ENCODE results near the gene CENPM. TPM values are rescaled to one million over a fixed set of nuclear protein-coding genes. Genes with fewer than 3 reads are reported as not detected.
A peak's percentile ranks its signal among the peaks of the same experiment; 100 is the strongest.

The CENPM gene
- polyA plus RNA-seq, 1 donor from 2014 or later = 2.1 TPM

DNA sequence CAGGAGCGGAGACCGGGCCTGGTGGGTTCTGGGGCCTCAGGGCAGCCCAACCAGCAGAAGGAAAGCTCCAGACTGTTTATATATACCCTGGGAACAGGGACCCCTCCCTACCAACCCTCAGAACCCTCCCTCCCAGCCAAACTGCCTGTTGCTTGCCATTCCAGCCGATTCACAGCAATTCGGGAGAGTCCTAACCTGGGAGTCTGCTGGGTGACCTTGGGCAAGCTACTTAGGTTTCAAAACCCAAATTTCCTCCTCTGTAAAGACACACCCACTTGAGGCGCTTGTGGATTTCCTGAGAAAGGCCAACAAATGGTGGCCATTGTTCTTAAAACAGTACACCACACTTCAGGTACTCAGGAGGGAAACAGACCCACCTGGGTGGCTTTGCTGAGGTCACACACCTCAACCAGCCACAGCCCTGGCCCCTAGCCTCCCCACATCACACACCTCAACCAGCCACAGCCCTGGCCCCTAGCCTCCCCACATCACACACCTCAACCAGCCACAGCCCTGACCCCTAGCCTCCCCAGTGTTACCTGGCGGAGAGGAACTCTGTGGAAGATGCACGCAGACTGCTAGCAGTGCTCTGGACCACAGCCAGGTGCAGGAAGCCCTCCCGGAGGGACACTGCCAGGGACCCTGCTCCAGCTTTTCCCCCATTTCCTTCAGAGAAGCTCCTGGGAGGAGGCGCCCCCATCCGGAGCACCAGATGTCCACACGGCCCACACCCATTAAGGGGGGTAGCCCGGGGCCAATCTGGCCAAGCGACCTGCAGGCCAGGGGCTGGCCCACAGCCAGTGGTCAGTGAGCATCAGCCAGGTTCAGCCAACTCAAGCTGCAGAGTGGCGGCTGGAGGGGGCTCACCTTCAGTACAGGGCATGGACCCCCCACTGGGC is 38.3 kb downstream of the CENPM start:
- no peaks in the 10 kb centered on the region for H3K36me3 ChIP-seq (ENCODE audit: insufficient read depth, low read length)
- no peak for TF ChIP-seq EZH2 (IDR thresholded peaks at IDR 0.05; ENCODE audit: borderline replicate concordance, insufficient read depth, low read length, poor library complexity, severe bottlenecking)
- no peak for TF ChIP-seq POLR2AphosphoS5 (IDR thresholded peaks at IDR 0.05)
- TF ChIP-seq RAD21 (conservative IDR thresholded peaks at IDR 0.05) = no peak
- no peak for TF ChIP-seq EP300 (conservative IDR thresholded peaks at IDR 0.05; ENCODE audit: poor library complexity, severe bottlenecking)
- TF ChIP-seq, protein P1, sequence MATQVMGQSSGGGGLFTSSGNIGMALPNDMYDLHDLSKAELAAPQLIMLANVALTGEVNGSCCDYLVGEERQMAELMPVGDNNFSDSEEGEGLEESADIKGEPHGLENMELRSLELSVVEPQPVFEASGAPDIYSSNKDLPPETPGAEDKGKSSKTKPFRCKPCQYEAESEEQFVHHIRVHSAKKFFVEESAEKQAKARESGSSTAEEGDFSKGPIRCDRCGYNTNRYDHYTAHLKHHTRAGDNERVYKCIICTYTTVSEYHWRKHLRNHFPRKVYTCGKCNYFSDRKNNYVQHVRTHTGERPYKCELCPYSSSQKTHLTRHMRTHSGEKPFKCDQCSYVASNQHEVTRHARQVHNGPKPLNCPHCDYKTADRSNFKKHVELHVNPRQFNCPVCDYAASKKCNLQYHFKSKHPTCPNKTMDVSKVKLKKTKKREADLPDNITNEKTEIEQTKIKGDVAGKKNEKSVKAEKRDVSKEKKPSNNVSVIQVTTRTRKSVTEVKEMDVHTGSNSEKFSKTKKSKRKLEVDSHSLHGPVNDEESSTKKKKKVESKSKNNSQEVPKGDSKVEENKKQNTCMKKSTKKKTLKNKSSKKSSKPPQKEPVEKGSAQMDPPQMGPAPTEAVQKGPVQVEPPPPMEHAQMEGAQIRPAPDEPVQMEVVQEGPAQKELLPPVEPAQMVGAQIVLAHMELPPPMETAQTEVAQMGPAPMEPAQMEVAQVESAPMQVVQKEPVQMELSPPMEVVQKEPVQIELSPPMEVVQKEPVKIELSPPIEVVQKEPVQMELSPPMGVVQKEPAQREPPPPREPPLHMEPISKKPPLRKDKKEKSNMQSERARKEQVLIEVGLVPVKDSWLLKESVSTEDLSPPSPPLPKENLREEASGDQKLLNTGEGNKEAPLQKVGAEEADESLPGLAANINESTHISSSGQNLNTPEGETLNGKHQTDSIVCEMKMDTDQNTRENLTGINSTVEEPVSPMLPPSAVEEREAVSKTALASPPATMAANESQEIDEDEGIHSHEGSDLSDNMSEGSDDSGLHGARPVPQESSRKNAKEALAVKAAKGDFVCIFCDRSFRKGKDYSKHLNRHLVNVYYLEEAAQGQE (IDR thresholded peaks at IDR 0.05; ENCODE audit: borderline replicate concordance) = no peak
- no peak for TF ChIP-seq TAF1 (IDR thresholded peaks at IDR 0.05; ENCODE audit: low read depth)
- no peak for TF ChIP-seq SMC3 (conservative IDR thresholded peaks at IDR 0.05; ENCODE audit: poor library complexity)
- no peak for TF ChIP-seq MXI1 (conservative IDR thresholded peaks at IDR 0.05; ENCODE audit: poor library complexity, severe bottlenecking)
- no peak for TF ChIP-seq CTCF (IDR thresholded peaks at IDR 0.05; ENCODE audit: poor library complexity, severe bottlenecking)
- H3K27me3 ChIP-seq (ENCODE audit: insufficient read depth, low read depth, low read length) = peaks cover 51% of the 10 kb centered on the region
- H3K9me2 ChIP-seq (ENCODE audit: insufficient read depth, low read length) = no peaks in the 10 kb centered on the region
- no peak overlapping the region for H3K4me2 ChIP-seq (ENCODE audit: low read length)
- H3F3A ChIP-seq (ENCODE audit: insufficient read depth, low read length, poor library complexity, severe bottlenecking) = no peaks in the 10 kb centered on the region
- H4K20me1 ChIP-seq (ENCODE audit: insufficient read depth) = no peaks in the 10 kb centered on the region
- no peak overlapping the region for H3K4me3 ChIP-seq (ENCODE audit: low read length)
- no peak overlapping the region for H2AFZ ChIP-seq (ENCODE audit: low read depth, low read length)
- no peak overlapping the region for H3K27ac ChIP-seq (ENCODE audit: low read length)
- no peak overlapping the region for H3K9ac ChIP-seq (ENCODE audit: low read length)
- no peaks in the 10 kb centered on the region for H3K9me3 ChIP-seq (ENCODE audit: low read length)
- no peaks in the 10 kb centered on the region for H3K79me2 ChIP-seq (replicated peaks; ENCODE audit: insufficient read depth, low read length)

DNA sequence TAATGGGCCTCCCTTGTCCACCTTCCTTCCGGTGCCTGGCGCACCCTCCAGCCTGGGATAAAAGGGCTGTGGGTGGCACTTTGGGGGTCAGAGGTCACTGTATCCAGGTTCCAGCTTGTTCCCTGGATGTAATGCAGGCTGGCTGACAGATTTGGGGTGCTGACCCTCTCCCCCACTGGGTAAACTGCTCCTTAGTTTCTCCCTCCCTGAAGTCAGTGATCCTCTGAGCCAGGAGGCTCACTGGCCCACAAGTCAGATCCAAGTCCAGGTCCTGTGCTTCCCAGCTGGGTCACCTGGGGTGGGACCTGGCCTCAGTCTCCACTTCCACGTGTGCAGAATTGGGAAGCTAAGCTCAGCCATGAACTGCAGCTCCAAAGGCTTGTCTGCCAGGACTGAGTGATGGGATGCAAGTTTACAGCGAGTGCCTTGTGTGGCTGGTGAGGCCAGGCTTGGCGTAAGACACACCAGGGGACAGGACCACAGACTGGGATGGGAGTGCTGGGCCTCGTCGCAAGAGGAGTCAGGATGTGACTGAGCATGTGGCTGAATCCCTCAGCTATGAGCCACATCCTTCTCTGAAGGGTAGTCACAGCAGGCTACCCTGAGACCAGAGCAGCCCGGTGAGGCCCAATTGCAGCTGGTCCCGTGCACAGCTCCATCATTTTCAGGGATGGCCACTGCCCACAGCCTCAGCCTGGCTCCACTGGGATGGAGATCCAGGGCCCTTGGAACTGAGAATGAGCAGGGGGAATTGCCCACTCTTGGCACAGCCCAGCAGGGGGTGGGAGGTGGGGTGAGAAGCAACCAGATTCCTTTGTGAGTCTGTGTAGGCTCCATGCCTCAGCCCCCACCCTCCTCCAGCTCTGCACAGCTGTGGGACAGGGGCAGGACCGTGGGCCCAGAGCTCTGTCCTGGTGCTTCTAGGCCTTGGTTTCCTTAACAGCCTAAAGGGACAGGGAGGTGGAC is 39.2 kb downstream of the CENPM start:
- H3K9me3 ChIP-seq (ENCODE audit: low read length) = no peaks in the 10 kb centered on the region
- H2AFZ ChIP-seq (ENCODE audit: low read depth, low read length) = no peak overlapping the region
- no peak overlapping the region for H3K9ac ChIP-seq (ENCODE audit: low read length)
- no peaks in the 10 kb centered on the region for H4K20me1 ChIP-seq (ENCODE audit: insufficient read depth)
- no peak overlapping the region for H3K27ac ChIP-seq (ENCODE audit: low read length)
- no peaks in the 10 kb centered on the region for H3K79me2 ChIP-seq (replicated peaks; ENCODE audit: insufficient read depth, low read length)
- no peaks in the 10 kb centered on the region for H3K36me3 ChIP-seq (ENCODE audit: insufficient read depth, low read length)
- no peak overlapping the region for H3K4me2 ChIP-seq (ENCODE audit: low read length)
- no peaks in the 10 kb centered on the region for H3F3A ChIP-seq (ENCODE audit: insufficient read depth, low read length, poor library complexity, severe bottlenecking)
- H3K27me3 ChIP-seq (ENCODE audit: insufficient read depth, low read depth, low read length) = peaks cover 41% of the 10 kb centered on the region
- H3K4me3 ChIP-seq (ENCODE audit: low read length) = no peak overlapping the region
- TF ChIP-seq POLR2AphosphoS5 (IDR thresholded peaks at IDR 0.05) (peak; percentile 21), EZH2 (IDR thresholded peaks at IDR 0.05; ENCODE audit: borderline replicate concordance, insufficient read depth, low read length, poor library complexity, severe bottlenecking) (no peak)
- no peaks in the 10 kb centered on the region for H3K9me2 ChIP-seq (ENCODE audit: insufficient read depth, low read length)

All from neural cell (in vitro differentiated cells).